ENCODE measurements around the gene ENTREP3.

The ENTREP3 gene

GRCh38 chr1:155286544-155286943, 31.3 kb upstream of the ENTREP3 start:
- TF ChIP-seq CTCF (IDR thresholded peaks at IDR 0.05; ENCODE audit: control insufficient read depth, extremely low read depth, insufficient read depth) = no peak
- no peak for DNase-seq (ENCODE audit: low read depth)

GRCh38 chr1:155285631-155286044, 30.4 kb upstream of the ENTREP3 start:
- no peak overlapping the region for H3K4me3 ChIP-seq (ENCODE audit: low read depth, low read length)
- no peak for TF ChIP-seq CTCF (IDR thresholded peaks at IDR 0.05; ENCODE audit: control insufficient read depth, extremely low read depth, insufficient read depth)
- DNase-seq (ENCODE audit: low read depth) = no peak

More at GRCh38 chr1:155286544-155286943, 31.3 kb upstream of the ENTREP3 start:
- H3K4me3 ChIP-seq (ENCODE audit: low read depth, low read length) = no peak overlapping the region

- TF ChIP-seq CTCF (IDR thresholded peaks at IDR 0.05; ENCODE audit: control insufficient read depth, extremely low read depth, insufficient read depth) = no peak
- no peak overlapping the region for H3K4me3 ChIP-seq (ENCODE audit: low read depth, low read length)
- DNase-seq (ENCODE audit: low read depth) = no peak
Measured at GRCh38 chr1:155285063-155285462, 29.8 kb upstream of the ENTREP3 start.

- no peak for DNase-seq (ENCODE audit: low read depth)
- H3K4me3 ChIP-seq (ENCODE audit: low read depth, low read length) = no peak overlapping the region
- TF ChIP-seq CTCF (IDR thresholded peaks at IDR 0.05; ENCODE audit: control insufficient read depth, extremely low read depth, insufficient read depth) = no peak
Measured at GRCh38 chr1:155284476-155284875, 29.2 kb upstream of the ENTREP3 start.

- no peak for TF ChIP-seq CTCF (IDR thresholded peaks at IDR 0.05; ENCODE audit: control insufficient read depth, extremely low read depth, insufficient read depth)
- DNase-seq (ENCODE audit: low read depth) = no peak
- H3K4me3 ChIP-seq (ENCODE audit: low read depth, low read length) = no peak overlapping the region
Measured at GRCh38 chr1:155282488-155283091, 27.3 kb upstream of the ENTREP3 start.

GRCh38 chr1:155279268-155279667, 24.0 kb upstream of the ENTREP3 start:
- DNase-seq (ENCODE audit: low read depth) = no peak
- no peak overlapping the region for H3K4me3 ChIP-seq (ENCODE audit: low read depth, low read length)
- no peak for TF ChIP-seq CTCF (IDR thresholded peaks at IDR 0.05; ENCODE audit: control insufficient read depth, extremely low read depth, insufficient read depth)

GRCh38 chr1:155278689-155279160, 23.4 kb upstream of the ENTREP3 start:
- H3K4me3 ChIP-seq (ENCODE audit: low read depth, low read length) = no peak overlapping the region
- TF ChIP-seq CTCF (IDR thresholded peaks at IDR 0.05; ENCODE audit: control insufficient read depth, extremely low read depth, insufficient read depth) = no peak
- DNase-seq (ENCODE audit: low read depth) = no peak

Measured in LNCaP clone FGC (cell line).